Prostate gland (tissue), 2 donors: Measurements from ENCODE around the gene TRIO. TPM values are rescaled to one million over a fixed set of nuclear protein-coding genes. Genes with fewer than 3 reads are reported as not detected.

Experiments
- DNase-seq: peaks from one replicate; pipeline ENCODE4 v3.0.0-alpha.2; 2019; ENCODE audit warnings: low spot score
- H3K27ac ChIP-seq, 2 donors: fragments of 200-600 bp; sonication (generic); 2 replicates each; pipeline ENCODE4 v1.5.1; 2017 to 2019
- H3K27me3 ChIP-seq: fragments of 200-600 bp; sonication (generic); replicated peaks from 2 replicates; pipeline ENCODE4 v1.5.1; 2019; ENCODE audit not compliant: insufficient read depth
- H3K36me3 ChIP-seq, 2 donors: fragments of 200-600 bp; sonication (generic); 1 replicate in 1 of 2; 2 replicates in 1 of 2; pipeline versions ENCODE4 v1.5.1 to v1.8.1; 2017 to 2019
- H3K4me1 ChIP-seq: fragments of 200-600 bp; sonication (generic); replicated peaks from 2 replicates; pipeline ENCODE4 v1.5.1; 2019
- H3K4me3 ChIP-seq, 2 donors: fragments of 200-600 bp; sonication (generic); 2 replicates each; pipeline ENCODE4 v1.5.1; 2017 to 2019
- H3K9me3 ChIP-seq: fragments of 200-600 bp; sonication (generic); 2 replicates; pipeline ENCODE4 v1.5.1; 2017
- POLR2A ChIP-seq: fragments of 450-650 bp; IDR thresholded peaks from one replicate; pipeline ENCODE4 v1.6.1; 2016; ENCODE audit warnings: antibody characterized with exemption, mild to moderate bottlenecking
- POLR2AphosphoS5 ChIP-seq: sonication (generic); formaldehyde crosslinking; IDR thresholded peaks from one replicate; pipeline ENCODE4 v1.6.1; 2017; ENCODE audit warnings: antibody characterized with exemption
- WGBS: methylation state at CpG from one replicate; pipeline ENCODE4 v1.1.5; 2018; 5-methylcytosine and 5-hydroxymethylcytosine counted together
- intact Hi-C: fragments of 100-400 bp; cut with DNase I; formaldehyde crosslinking; loops from one replicate; pipeline ENCODE4 v1.14.2; 2022
- total RNA-seq, 2 donors: library from RNA; depleted of rRNA; stranded (reverse); fragments of >200 nt; gene quantifications; one replicate each; pipeline ENCODE4 v1.1.0, GENCODE V29; 2016
- TF ChIP-seq, protein P1 (sequence below), 4 experiments: fragments of 200-600 bp in 2 of 4; fragments of 450-650 bp in 2 of 4; sonication (generic) in 2 of 4; IDR thresholded peaks; 1 replicate in 3 of 4; 2 replicates in 1 of 4; pipeline ENCODE4 v1.5.1; 2016 to 2019; ENCODE audit warnings: antibody characterized with exemption in 4 of 4, mild to moderate bottlenecking in 2 of 4, moderate library complexity in 2 of 4

The TRIO gene
- total RNA-seq, 2 donors from 2014 or later = 90.3 to 197 TPM

DNA sequence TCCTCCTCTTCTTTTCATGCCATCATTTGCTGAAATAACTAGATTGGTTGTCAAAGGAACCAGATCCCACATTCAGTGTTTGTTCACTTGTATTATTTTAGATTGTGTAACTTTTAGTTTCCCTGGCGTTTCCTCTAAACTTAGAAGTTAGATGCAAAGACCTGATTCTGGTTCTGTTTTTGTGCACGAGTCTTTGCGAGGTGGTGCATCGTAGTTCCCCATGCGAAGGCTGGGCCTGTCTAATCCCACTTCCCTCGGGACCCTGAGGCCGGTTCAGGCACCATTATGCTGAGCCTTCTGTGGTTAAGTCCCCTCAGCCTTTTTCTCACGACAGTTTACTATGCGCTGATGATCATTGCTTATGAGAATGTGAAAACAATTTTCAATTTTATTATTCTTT lies 219.3 kb downstream of the TRIO start:
- no peaks in the 10 kb centered on the region for H3K9me3 ChIP-seq
- no peaks in the 10 kb centered on the region for H3K4me1 ChIP-seq
- no peak overlapping the region for H3K27ac ChIP-seq
- no peak overlapping the region for H3K4me3 ChIP-seq
- intact Hi-C loops = loop anchor here (10.0 kb wide), 1 partner anchor 282 kb away; no protein-coding TSS in a partner anchor
- no peak for TF ChIP-seq POLR2A
- TF ChIP-seq, protein P1, sequence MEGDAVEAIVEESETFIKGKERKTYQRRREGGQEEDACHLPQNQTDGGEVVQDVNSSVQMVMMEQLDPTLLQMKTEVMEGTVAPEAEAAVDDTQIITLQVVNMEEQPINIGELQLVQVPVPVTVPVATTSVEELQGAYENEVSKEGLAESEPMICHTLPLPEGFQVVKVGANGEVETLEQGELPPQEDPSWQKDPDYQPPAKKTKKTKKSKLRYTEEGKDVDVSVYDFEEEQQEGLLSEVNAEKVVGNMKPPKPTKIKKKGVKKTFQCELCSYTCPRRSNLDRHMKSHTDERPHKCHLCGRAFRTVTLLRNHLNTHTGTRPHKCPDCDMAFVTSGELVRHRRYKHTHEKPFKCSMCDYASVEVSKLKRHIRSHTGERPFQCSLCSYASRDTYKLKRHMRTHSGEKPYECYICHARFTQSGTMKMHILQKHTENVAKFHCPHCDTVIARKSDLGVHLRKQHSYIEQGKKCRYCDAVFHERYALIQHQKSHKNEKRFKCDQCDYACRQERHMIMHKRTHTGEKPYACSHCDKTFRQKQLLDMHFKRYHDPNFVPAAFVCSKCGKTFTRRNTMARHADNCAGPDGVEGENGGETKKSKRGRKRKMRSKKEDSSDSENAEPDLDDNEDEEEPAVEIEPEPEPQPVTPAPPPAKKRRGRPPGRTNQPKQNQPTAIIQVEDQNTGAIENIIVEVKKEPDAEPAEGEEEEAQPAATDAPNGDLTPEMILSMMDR (IDR thresholded peaks at IDR 0.05) = no peak
- no peak for TF ChIP-seq POLR2AphosphoS5
- H3K36me3 ChIP-seq = peaks cover 7 to 8% of the 10 kb centered on the region in 2 donors
- 81% methylated on average over 9 of the region's 9 CpGs for WGBS
- DNase-seq = no peak
- no peaks in the 10 kb centered on the region for H3K27me3 ChIP-seq

DNA sequence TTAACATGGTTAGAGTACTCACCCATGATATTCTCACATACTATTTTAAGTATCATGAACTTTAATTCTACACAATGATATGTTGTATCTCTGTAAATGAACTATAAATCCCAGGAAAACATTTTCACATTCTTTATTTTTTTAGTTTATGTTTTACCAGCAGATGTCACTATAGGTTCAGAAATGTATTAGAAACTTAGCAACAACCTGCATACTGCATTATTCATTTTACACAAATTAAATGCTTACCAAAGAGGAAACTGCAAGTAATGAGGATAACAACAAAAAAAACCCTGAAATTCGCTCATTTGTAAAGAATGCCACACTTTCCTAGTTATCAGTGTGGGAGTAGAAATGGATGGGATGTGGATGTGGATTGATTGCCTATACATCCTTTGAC lies 221.0 kb downstream of the TRIO start:
- TF ChIP-seq, protein P1 (IDR thresholded peaks at IDR 0.05) = peak in 1 of 4 experiments; percentile 17
- no peak for TF ChIP-seq POLR2A
- H3K27me3 ChIP-seq = no peaks in the 10 kb centered on the region
- H3K9me3 ChIP-seq = no peaks in the 10 kb centered on the region
- H3K4me3 ChIP-seq = no peak overlapping the region
- no peak for DNase-seq
- H3K4me1 ChIP-seq = no peaks in the 10 kb centered on the region
- intact Hi-C loops = loop anchor here (10.0 kb wide), 1 partner anchor 281 kb away; no protein-coding TSS in a partner anchor
- no peak overlapping the region for H3K27ac ChIP-seq
- WGBS = 88% methylated on average over 1 of the region's 1 CpG
- peaks cover 7 to 8% of the 10 kb centered on the region in 2 donors for H3K36me3 ChIP-seq

DNA sequence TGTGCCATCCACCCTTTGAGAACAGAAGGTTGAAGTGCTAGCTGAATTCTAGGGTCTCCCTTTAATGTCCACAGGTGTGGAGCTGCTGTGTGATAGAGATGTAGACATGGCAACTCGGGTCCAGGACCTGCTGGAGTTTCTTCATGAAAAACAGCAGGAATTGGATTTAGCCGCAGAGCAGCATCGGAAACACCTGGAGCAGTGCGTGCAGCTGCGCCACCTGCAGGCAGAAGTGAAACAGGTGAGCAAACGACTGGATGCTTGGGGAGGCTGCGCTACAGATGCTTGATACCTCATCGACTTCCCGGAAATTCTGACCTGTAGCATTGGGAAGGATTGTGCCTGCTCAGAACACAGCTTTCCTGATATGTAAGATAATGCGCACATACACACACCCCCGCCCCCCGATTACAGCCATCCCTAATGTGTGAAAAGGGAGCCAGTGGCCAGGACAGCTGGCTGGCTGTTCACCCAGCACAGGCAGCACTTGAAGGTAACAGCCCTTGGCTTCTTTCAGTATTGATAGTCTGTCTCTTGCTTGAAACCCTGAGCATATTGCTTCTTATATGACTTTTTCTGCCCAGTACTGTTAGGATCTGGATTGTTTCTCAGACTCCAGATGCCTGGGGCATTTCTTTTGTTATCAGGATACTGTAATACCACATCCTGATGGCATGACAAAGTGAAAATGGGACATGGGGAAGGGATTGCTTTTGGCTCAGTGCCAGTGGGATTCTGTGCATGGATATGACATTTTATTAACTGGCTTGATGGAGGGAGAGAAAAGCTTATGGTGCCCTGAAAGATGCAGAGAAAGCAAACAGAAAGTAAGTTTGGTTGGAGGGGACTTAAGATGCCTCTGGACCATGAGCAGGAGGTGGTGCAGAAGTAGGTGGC lies 221.7 kb downstream of the TRIO start:
- intact Hi-C loops = loop anchor here (10.0 kb wide), 1 partner anchor 280 kb away; no protein-coding TSS in a partner anchor
- peaks cover 6 to 7% of the 10 kb centered on the region in 2 donors for H3K36me3 ChIP-seq
- H3K4me3 ChIP-seq = no peak overlapping the region
- TF ChIP-seq POLR2AphosphoS5 = no peak
- TF ChIP-seq, protein P1 (IDR thresholded peaks at IDR 0.05) = peak in 3 of 4 experiments; percentile 35 to 54 (median 45)
- WGBS = 68% methylated on average over 12 of the region's 12 CpGs
- no peaks in the 10 kb centered on the region for H3K27me3 ChIP-seq
- H3K9me3 ChIP-seq = no peaks in the 10 kb centered on the region
- no peak overlapping the region for H3K27ac ChIP-seq
- H3K4me1 ChIP-seq = no peaks in the 10 kb centered on the region
- DNase-seq = no peak

DNA sequence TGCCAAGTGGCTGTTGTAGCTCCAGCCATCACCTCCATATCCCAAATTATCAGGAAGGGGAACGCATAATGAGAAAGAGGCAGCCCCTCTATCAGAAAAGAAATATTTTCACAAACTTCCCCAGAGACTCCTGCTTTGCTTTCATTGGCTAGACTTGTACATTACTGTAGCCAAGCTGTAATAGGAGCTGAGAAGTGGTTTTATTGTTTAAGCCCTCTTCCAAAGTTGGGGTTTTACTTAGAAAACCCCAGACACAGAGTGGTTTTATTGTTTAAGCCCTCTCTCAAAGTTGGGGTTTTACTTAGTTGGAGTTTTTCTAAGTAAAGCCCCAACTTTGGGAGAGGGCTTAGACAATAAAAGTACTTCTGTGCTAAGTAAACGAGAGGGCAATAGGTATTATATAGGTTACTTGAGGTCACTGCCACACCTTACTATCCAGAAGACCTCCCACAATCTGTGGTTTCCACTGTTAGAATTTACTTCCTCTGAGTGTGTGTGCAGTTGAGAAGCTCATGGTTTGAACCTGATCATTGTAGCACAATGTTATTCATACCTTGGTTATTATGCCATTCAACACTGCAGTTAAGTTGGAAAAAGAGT lies 222.8 kb downstream of the TRIO start:
- no peak overlapping the region for H3K4me3 ChIP-seq
- H3K36me3 ChIP-seq = peaks cover 6 to 7% of the 10 kb centered on the region in 2 donors
- no peaks in the 10 kb centered on the region for H3K4me1 ChIP-seq
- WGBS = 75% methylated on average over 2 of the region's 2 CpGs
- TF ChIP-seq, protein P1 (IDR thresholded peaks at IDR 0.05) = no peak
- TF ChIP-seq POLR2A (no peak), POLR2AphosphoS5 (no peak)
- intact Hi-C loops = loop anchor here (10.0 kb wide), 1 partner anchor 279 kb away; no protein-coding TSS in a partner anchor
- H3K27me3 ChIP-seq = no peaks in the 10 kb centered on the region
- H3K9me3 ChIP-seq = no peaks in the 10 kb centered on the region
- H3K27ac ChIP-seq = no peak overlapping the region
- DNase-seq = no peak
